ENCODE measurements around the gene CPLX1. TPM values are rescaled to one million over a fixed set of nuclear protein-coding genes. Genes with fewer than 3 reads are reported as not detected.

Gene CPLX1
- total RNA-seq, 1 donor from 2014 or later, result 0.46 TPM

- Mint-ChIP-seq H3K4me3 (ENCODE audit: unreplicated experiment) (no peak overlapping the region), H3K27ac (ENCODE audit: unreplicated experiment) (no peak overlapping the region), H3K9me3 (ENCODE audit: unreplicated experiment) (no peaks in the 10 kb centered on the region), H3K27me3 (ENCODE audit: unreplicated experiment) (peaks cover 17% of the 10 kb centered on the region), H3K36me3 (ENCODE audit: low read depth, unreplicated experiment) (peaks cover 43% of the 10 kb centered on the region), H3K4me1 (ENCODE audit: unreplicated experiment) (peaks cover 24% of the 10 kb centered on the region)
- DNase-seq (ENCODE audit: low spot score), result no peak
- TF ChIP-seq, protein P1, sequence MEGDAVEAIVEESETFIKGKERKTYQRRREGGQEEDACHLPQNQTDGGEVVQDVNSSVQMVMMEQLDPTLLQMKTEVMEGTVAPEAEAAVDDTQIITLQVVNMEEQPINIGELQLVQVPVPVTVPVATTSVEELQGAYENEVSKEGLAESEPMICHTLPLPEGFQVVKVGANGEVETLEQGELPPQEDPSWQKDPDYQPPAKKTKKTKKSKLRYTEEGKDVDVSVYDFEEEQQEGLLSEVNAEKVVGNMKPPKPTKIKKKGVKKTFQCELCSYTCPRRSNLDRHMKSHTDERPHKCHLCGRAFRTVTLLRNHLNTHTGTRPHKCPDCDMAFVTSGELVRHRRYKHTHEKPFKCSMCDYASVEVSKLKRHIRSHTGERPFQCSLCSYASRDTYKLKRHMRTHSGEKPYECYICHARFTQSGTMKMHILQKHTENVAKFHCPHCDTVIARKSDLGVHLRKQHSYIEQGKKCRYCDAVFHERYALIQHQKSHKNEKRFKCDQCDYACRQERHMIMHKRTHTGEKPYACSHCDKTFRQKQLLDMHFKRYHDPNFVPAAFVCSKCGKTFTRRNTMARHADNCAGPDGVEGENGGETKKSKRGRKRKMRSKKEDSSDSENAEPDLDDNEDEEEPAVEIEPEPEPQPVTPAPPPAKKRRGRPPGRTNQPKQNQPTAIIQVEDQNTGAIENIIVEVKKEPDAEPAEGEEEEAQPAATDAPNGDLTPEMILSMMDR (IDR thresholded peaks at IDR 0.05; ENCODE audit: unreplicated experiment), result no peak
These were observed 56.9 kb downstream of the CPLX1 start for GRCh38 chr4:768995-769394.

DNA sequence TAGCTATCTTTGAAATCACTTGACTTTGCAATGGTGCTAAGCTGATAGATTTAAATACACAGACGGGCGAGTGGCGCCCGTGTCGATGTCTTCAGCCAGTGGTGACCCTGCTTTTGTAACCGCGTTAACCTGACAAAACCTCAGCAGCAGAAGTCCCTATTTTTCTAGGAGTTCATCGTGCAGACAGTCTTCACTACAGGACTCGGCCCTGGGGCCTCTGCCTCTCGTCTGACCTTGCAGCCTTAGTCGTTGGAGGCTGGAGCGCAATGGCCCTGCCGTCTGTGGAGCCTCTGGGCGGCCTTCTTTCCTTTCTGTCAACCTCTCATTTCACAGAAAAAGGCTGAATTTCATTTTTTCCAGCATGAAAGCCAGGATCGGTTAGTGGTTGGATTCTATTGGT, 57.9 kb downstream of the CPLX1 start:
- DNase-seq (ENCODE audit: low spot score), result no peak
- Mint-ChIP-seq H3K4me3 (ENCODE audit: unreplicated experiment) (no peak overlapping the region), H3K36me3 (ENCODE audit: low read depth, unreplicated experiment) (peaks cover 49% of the 10 kb centered on the region), H3K27ac (ENCODE audit: unreplicated experiment) (peak overlapping the region; percentile 48), H3K9me3 (ENCODE audit: unreplicated experiment) (no peaks in the 10 kb centered on the region), H3K4me1 (ENCODE audit: unreplicated experiment) (peaks cover 25% of the 10 kb centered on the region), H3K27me3 (ENCODE audit: unreplicated experiment) (peaks cover 17% of the 10 kb centered on the region)
- TF ChIP-seq, protein P1 (IDR thresholded peaks at IDR 0.05; ENCODE audit: unreplicated experiment), result no peak

GRCh38 chr4:766559-767283, 59.2 kb downstream of the CPLX1 start:
- H3K27me3 Mint-ChIP-seq (ENCODE audit: unreplicated experiment), result peaks cover 21% of the 10 kb centered on the region
- H3K27ac Mint-ChIP-seq (ENCODE audit: unreplicated experiment), result peak overlapping the region; percentile 71
- H3K4me3 Mint-ChIP-seq (ENCODE audit: unreplicated experiment), result peak overlapping the region; percentile 44
- H3K4me1 Mint-ChIP-seq (ENCODE audit: unreplicated experiment), result peaks cover 37% of the 10 kb centered on the region
- no peak for DNase-seq (ENCODE audit: low spot score)
- no peaks in the 10 kb centered on the region for H3K9me3 Mint-ChIP-seq (ENCODE audit: unreplicated experiment)
- TF ChIP-seq, protein P1 (IDR thresholded peaks at IDR 0.05; ENCODE audit: unreplicated experiment), result no peak
- peaks cover 57% of the 10 kb centered on the region for H3K36me3 Mint-ChIP-seq (ENCODE audit: low read depth, unreplicated experiment)

- H3K9me3 Mint-ChIP-seq (ENCODE audit: unreplicated experiment), result no peaks in the 10 kb centered on the region
- peak overlapping the region; percentile 72 for H3K4me3 Mint-ChIP-seq (ENCODE audit: unreplicated experiment)
- TF ChIP-seq, protein P1 (IDR thresholded peaks at IDR 0.05; ENCODE audit: unreplicated experiment), result no peak
- no peak for DNase-seq (ENCODE audit: low spot score)
- peaks cover 23% of the 10 kb centered on the region for H3K27me3 Mint-ChIP-seq (ENCODE audit: unreplicated experiment)
- peaks cover 43% of the 10 kb centered on the region for H3K4me1 Mint-ChIP-seq (ENCODE audit: unreplicated experiment)
- H3K27ac Mint-ChIP-seq (ENCODE audit: unreplicated experiment), result peak overlapping the region; percentile 28
- peaks cover 61% of the 10 kb centered on the region for H3K36me3 Mint-ChIP-seq (ENCODE audit: low read depth, unreplicated experiment)
These were observed 59.8 kb downstream of the CPLX1 start for GRCh38 chr4:766152-766515.

DNA sequence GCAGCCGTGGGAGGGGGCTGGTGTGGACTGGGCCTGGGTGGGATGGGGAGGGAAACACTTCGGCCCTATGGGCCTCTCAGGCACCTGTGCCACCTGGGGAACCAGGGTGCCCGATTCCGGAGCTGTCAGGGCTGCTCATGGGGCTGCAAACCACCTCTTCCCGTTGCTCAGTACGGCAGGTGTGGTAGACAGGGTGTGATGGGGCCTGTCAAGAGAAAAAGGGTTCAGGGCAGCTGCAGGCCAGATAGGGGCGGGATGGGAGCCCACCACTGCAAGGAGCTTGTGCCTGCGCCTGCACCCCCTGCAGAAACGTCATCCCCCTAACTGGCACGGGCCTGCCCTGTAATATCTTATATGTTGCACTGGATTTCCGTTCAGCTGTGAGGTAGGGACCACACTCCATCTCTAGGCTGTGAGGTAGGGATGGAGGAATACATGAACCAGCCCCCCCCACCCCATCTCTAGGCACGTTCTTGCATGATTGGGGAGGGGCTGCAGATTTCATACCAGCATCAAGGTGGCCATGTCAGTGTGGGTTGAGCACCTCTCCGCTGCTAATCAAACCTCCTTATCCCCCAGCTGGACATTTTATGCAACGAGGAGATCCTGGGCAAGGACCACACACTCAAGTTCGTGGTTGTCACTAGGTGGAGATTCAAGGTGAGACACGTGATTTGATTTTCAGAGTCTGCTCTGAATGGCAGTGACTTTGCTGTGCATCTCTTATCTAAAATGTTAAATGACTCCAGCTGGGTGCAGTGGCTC, 61.3 kb downstream of the CPLX1 start:
- peaks cover 68% of the 10 kb centered on the region for H3K36me3 Mint-ChIP-seq (ENCODE audit: low read depth, unreplicated experiment)
- H3K27ac Mint-ChIP-seq (ENCODE audit: unreplicated experiment), result peak overlapping the region; percentile 57
- DNase-seq (ENCODE audit: low spot score), result no peak
- peaks cover 6% of the 10 kb centered on the region for H3K9me3 Mint-ChIP-seq (ENCODE audit: unreplicated experiment)
- peaks cover 57% of the 10 kb centered on the region for H3K4me1 Mint-ChIP-seq (ENCODE audit: unreplicated experiment)
- peaks cover 37% of the 10 kb centered on the region for H3K27me3 Mint-ChIP-seq (ENCODE audit: unreplicated experiment)
- H3K4me3 Mint-ChIP-seq (ENCODE audit: unreplicated experiment), result peak overlapping the region; percentile 56
- TF ChIP-seq, protein P1 (IDR thresholded peaks at IDR 0.05; ENCODE audit: unreplicated experiment), result no peak

Measured in endothelial cell (in vitro differentiated cells).